ENCODE results near the gene TRIM38. TPM values are rescaled to one million over a fixed set of nuclear protein-coding genes. Genes with fewer than 3 reads are reported as not detected.

The TRIM38 gene
- total and polyA plus RNA-seq, 8 donors = 11.9 to 16.5 (median 15.4) TPM

GRCh38 chr6:26017632-26017966 is 55.0 kb downstream of the TRIM38 start:
- Histone ChIP-seq H3K36me3 (no peaks in the 10 kb centered on the region), H3K27me3 (no peaks in the 10 kb centered on the region), H3K4me1 (peaks cover 0 to 5% of the 10 kb centered on the region in 2 donors), H3K9me3 (no peaks in the 10 kb centered on the region), H3K4me3 (peak overlapping the region in 1 of 2 donors; percentile 15), H3K27ac (peak overlapping the region; percentile 53 to 64)
- DNase-seq (peak; percentile 63 to 91 (median 80)), ATAC-seq (peak; percentile 1)
- no peak for TF ChIP-seq CTCF (IDR thresholded peaks at IDR 0.05)
- intact Hi-C loops (cut with DNase I) = no loop called here

GRCh38 chr6:26019261-26019830 is 56.7 kb downstream of the TRIM38 start:
- Histone ChIP-seq H3K4me1 (peaks cover 0 to 6% of the 10 kb centered on the region in 2 donors), H3K4me3 (no peak overlapping the region), H3K27ac (no peak overlapping the region), H3K36me3 (no peaks in the 10 kb centered on the region), H3K27me3 (no peaks in the 10 kb centered on the region), H3K9me3 (no peaks in the 10 kb centered on the region)
- intact Hi-C loops (cut with DNase I) = no loop called here
- ATAC-seq (no peak), DNase-seq (no peak)
- TF ChIP-seq CTCF (IDR thresholded peaks at IDR 0.05) = no peak

GRCh38 chr6:26019967-26020328 is 57.3 kb downstream of the TRIM38 start:
- Histone ChIP-seq H3K9me3 (no peaks in the 10 kb centered on the region), H3K27me3 (no peaks in the 10 kb centered on the region), H3K4me1 (peaks cover 0 to 6% of the 10 kb centered on the region in 2 donors), H3K27ac (peak overlapping the region; percentile 96 to 97), H3K4me3 (peak overlapping the region; percentile 54 to 59), H3K36me3 (no peaks in the 10 kb centered on the region)
- no peak for TF ChIP-seq CTCF (IDR thresholded peaks at IDR 0.05)
- intact Hi-C loops (cut with DNase I) = no loop called here
- ATAC-seq (no peak), DNase-seq (no peak)

GRCh38 chr6:26020329-26021000 is 57.9 kb downstream of the TRIM38 start:
- no peak for TF ChIP-seq CTCF (IDR thresholded peaks at IDR 0.05)
- Histone ChIP-seq H3K27me3 (no peaks in the 10 kb centered on the region), H3K27ac (peak overlapping the region; percentile 96 to 97), H3K4me1 (peaks cover 0 to 10% of the 10 kb centered on the region in 2 donors), H3K9me3 (no peaks in the 10 kb centered on the region), H3K36me3 (no peaks in the 10 kb centered on the region), H3K4me3 (peak overlapping the region; percentile 54 to 59)
- intact Hi-C loops (cut with DNase I) = no loop called here
- ATAC-seq = peak; percentile 69
- peak; percentile 85 to 95 (median 90) for DNase-seq

GRCh38 chr6:26021001-26021349 is 58.4 kb downstream of the TRIM38 start:
- Histone ChIP-seq H3K4me1 (peaks cover 0 to 15% of the 10 kb centered on the region in 2 donors), H3K4me3 (peak overlapping the region; percentile 54 to 59), H3K27ac (peak overlapping the region; percentile 96 to 97), H3K27me3 (no peaks in the 10 kb centered on the region), H3K9me3 (no peaks in the 10 kb centered on the region), H3K36me3 (no peaks in the 10 kb centered on the region)
- DNase-seq (peak in 2 of 4 donors; percentile 62 to 85), ATAC-seq (peak; percentile 24)
- no peak for TF ChIP-seq CTCF (IDR thresholded peaks at IDR 0.05)
- intact Hi-C loops (cut with DNase I) = no loop called here

Data from left lung (tissue), 10 donors.